ENCODE data around the gene ECE1. TPM values are rescaled to one million over a fixed set of nuclear protein-coding genes. Genes with fewer than 3 reads are reported as not detected.
A peak's percentile ranks its signal among the peaks of the same experiment; 100 is the strongest.

ECE1 gene
- total and polyA plus RNA-seq, 2 of the 13 experiments (the other 11 are each of a cell fraction or from before 2014, with no cell fraction given) = 13.5 to 21.2 TPM

- no peak for TF ChIP-seq SUZ12 (IDR thresholded peaks at IDR 0.05; ENCODE audit: low read depth, low read length)
- peak; percentile 67 for TF ChIP-seq CEBPB (IDR thresholded peaks at IDR 0.05; ENCODE audit: borderline replicate concordance, low read depth, low read length)
- peak; percentile 9; the same call in 1 of the 2 replicates for TF ChIP-seq DPF2 (CRISPR knock-in tag; IDR thresholded peaks at IDR 0.05; ENCODE audit: borderline replicate concordance, low read depth)
- 0 out of 2 replicates have a peak, but pooled peaks have one; percentile 29 for TF ChIP-seq ZNF646 (CRISPR knock-in tag; IDR thresholded peaks at IDR 0.05)
- no peak for TF ChIP-seq IKZF5 (CRISPR knock-in tag; IDR thresholded peaks at IDR 0.05)
- TF ChIP-seq MXD3 (CRISPR knock-in tag; IDR thresholded peaks at IDR 0.05) = 0 out of 2 replicates have a peak, but pooled peaks have one; percentile 25
- no peak for TF ChIP-seq E2F2 (CRISPR knock-in tag; IDR thresholded peaks at IDR 0.05; ENCODE audit: borderline replicate concordance)
- peak; percentile 63 for TF ChIP-seq POGZ (CRISPR knock-in tag; IDR thresholded peaks at IDR 0.05)
- TF ChIP-seq ZNF20 (CRISPR knock-in tag; IDR thresholded peaks at IDR 0.05) = peak; percentile 41; the same call in 1 of the 2 replicates
- TF ChIP-seq ZNF557 (CRISPR knock-in tag; IDR thresholded peaks at IDR 0.05) = no peak
- no peak for TF ChIP-seq ZSCAN12 (CRISPR knock-in tag; IDR thresholded peaks at IDR 0.05)
- no peak for TF ChIP-seq KLF11 (CRISPR knock-in tag; IDR thresholded peaks at IDR 0.05)
- TF ChIP-seq IRF2 (CRISPR knock-in tag; IDR thresholded peaks at IDR 0.05) = 0 out of 2 replicates have a peak, but pooled peaks have one; percentile 19
- TF ChIP-seq NFE2L1 (CRISPR knock-in tag; IDR thresholded peaks at IDR 0.05; ENCODE audit: borderline replicate concordance) = no peak
- no peak for TF ChIP-seq THYN1 (CRISPR knock-in tag; IDR thresholded peaks at IDR 0.05; ENCODE audit: borderline replicate concordance, low read depth)
- no peak for TF ChIP-seq IKZF4 (CRISPR knock-in tag; IDR thresholded peaks at IDR 0.05; ENCODE audit: borderline replicate concordance, low read depth, not compliant biosample characterization)
- no peak for TF ChIP-seq JARID2 (CRISPR knock-in tag; IDR thresholded peaks at IDR 0.05; ENCODE audit: insufficient replicate concordance)
- peak; percentile 64 for TF ChIP-seq FOSL2 (CRISPR knock-in tag; IDR thresholded peaks at IDR 0.05)
- no peak for TF ChIP-seq MBD4 (IDR thresholded peaks at IDR 0.05; ENCODE audit: borderline replicate concordance, low read length)
- peak; percentile 82 for TF ChIP-seq HOXD1 (CRISPR knock-in tag; IDR thresholded peaks at IDR 0.05)
- TF ChIP-seq PITX1 (CRISPR knock-in tag; IDR thresholded peaks at IDR 0.05) = 0 out of 2 replicates have a peak, but pooled peaks have one; percentile 5
These were observed 34.3 kb upstream of the ECE1 start (continued) for GRCh38 chr1:21324368-21325141.

Data from HepG2 (cell line).